Suppressor macrophage treated with lipopolysaccharide for 4 hours (primary cell): ENCODE data around the gene UACA.
A peak's percentile ranks its signal among the peaks of the same experiment; 100 is the strongest.

ENCODE experiments used
- DNase-seq: peaks from one replicate; pipeline ENCODE4 v3.0.0-alpha.2; 2020

UACA gene

GRCh38 chr15:70786996-70787395 is 23.6 kb upstream of the UACA start:
- no peak for DNase-seq

GRCh38 chr15:70783610-70784022 is 20.3 kb upstream of the UACA start:
- no peak for DNase-seq

- DNase-seq = no peak
Observed at GRCh38 chr15:70783041-70783440, 19.7 kb upstream of the UACA start.

- no peak for DNase-seq
Observed at GRCh38 chr15:70781236-70781635, 17.9 kb upstream of the UACA start.

GRCh38 chr15:70778258-70779076 is 15.1 kb upstream of the UACA start:
- peak; percentile 11 for DNase-seq

GRCh38 chr15:70777170-70777926 is 14.0 kb upstream of the UACA start:
- DNase-seq = peak; percentile 85

GRCh38 chr15:70775160-70775559 is 11.8 kb upstream of the UACA start:
- peak; percentile 12 for DNase-seq

- DNase-seq = no peak
Observed at GRCh38 chr15:70772402-70772801, 9.0 kb upstream of the UACA start.

- no peak for DNase-seq
Observed at GRCh38 chr15:70770863-70771262, 7.5 kb upstream of the UACA start.

GRCh38 chr15:70768257-70768883 is 5.0 kb upstream of the UACA start:
- peak; percentile 78 for DNase-seq

- peak; percentile 68 for DNase-seq
Observed at GRCh38 chr15:70767667-70768066, 4.3 kb upstream of the UACA start.

GRCh38 chr15:70766597-70766996 is 3.2 kb upstream of the UACA start:
- DNase-seq = no peak

GRCh38 chr15:70765504-70766281 is 2.3 kb upstream of the UACA start:
- DNase-seq = no peak

GRCh38 chr15:70763950-70764730 is 782 bp upstream of the UACA start:
- no peak for DNase-seq

- DNase-seq = peak; percentile 17
Observed at GRCh38 chr15:70762469-70763119, 764 bp downstream of the UACA start.

GRCh38 chr15:70761931-70762468 is 1.4 kb downstream of the UACA start:
- DNase-seq = no peak

- DNase-seq = no peak
Observed at GRCh38 chr15:70761046-70761445, 2.3 kb downstream of the UACA start.

GRCh38 chr15:70758790-70759462 is 4.4 kb downstream of the UACA start:
- no peak for DNase-seq

- no peak for DNase-seq
Observed at GRCh38 chr15:70757627-70758026, 5.7 kb downstream of the UACA start.

- no peak for DNase-seq
Observed at GRCh38 chr15:70754862-70755261, 8.5 kb downstream of the UACA start.
